ENCODE data around the gene LTB4R. TPM values are rescaled to one million over a fixed set of nuclear protein-coding genes. Genes with fewer than 3 reads are reported as not detected.

Gene LTB4R
- total RNA-seq, 2 donors from 2014 or later, result 2.9 to 4.3 TPM

GRCh38 chr14:24277071-24277470, 34.2 kb upstream of the LTB4R start:
- ATAC-seq, result no peak
- intact Hi-C loops (cut with DNase I, micrococcal nuclease), result no loop called here
- no peak for DNase-seq

- intact Hi-C loops (cut with DNase I, micrococcal nuclease), result no loop called here
- DNase-seq, result no peak
- no peak for ATAC-seq
These were observed 33.5 kb upstream of the LTB4R start for GRCh38 chr14:24277606-24278321.

GRCh38 chr14:24278424-24278823, 32.9 kb upstream of the LTB4R start:
- DNase-seq (no peak), ATAC-seq (no peak)
- intact Hi-C loops (cut with DNase I, micrococcal nuclease), result no loop called here

- intact Hi-C loops (cut with DNase I, micrococcal nuclease), result no loop called here
- DNase-seq (no peak), ATAC-seq (peak; percentile 21)
These were observed 31.8 kb upstream of the LTB4R start for GRCh38 chr14:24279301-24280186.

- intact Hi-C loops (cut with DNase I, micrococcal nuclease), result no loop called here
- ATAC-seq (no peak), DNase-seq (no peak)
These were observed 30.4 kb upstream of the LTB4R start for GRCh38 chr14:24280797-24281460.

GRCh38 chr14:24281636-24282035, 29.7 kb upstream of the LTB4R start:
- ATAC-seq (no peak), DNase-seq (no peak)
- intact Hi-C loops (cut with DNase I, micrococcal nuclease), result no loop called here

GRCh38 chr14:24282736-24283135, 28.6 kb upstream of the LTB4R start:
- DNase-seq (no peak), ATAC-seq (no peak)
- intact Hi-C loops (cut with DNase I, micrococcal nuclease), result no loop called here

GRCh38 chr14:24283796-24284460, 27.4 kb upstream of the LTB4R start:
- intact Hi-C loops (cut with DNase I, micrococcal nuclease), result no loop called here
- DNase-seq (no peak), ATAC-seq (no peak)

GRCh38 chr14:24284501-24285035, 26.7 kb upstream of the LTB4R start:
- no peak for ATAC-seq
- no peak for DNase-seq
- intact Hi-C loops (cut with DNase I, micrococcal nuclease), result no loop called here

GRCh38 chr14:24285351-24285750, 26.0 kb upstream of the LTB4R start:
- ATAC-seq (no peak), DNase-seq (no peak)
- intact Hi-C loops (cut with DNase I, micrococcal nuclease), result no loop called here

- DNase-seq (no peak), ATAC-seq (no peak)
- intact Hi-C loops (cut with DNase I, micrococcal nuclease), result no loop called here
These were observed 24.3 kb upstream of the LTB4R start for GRCh38 chr14:24286996-24287395.

- DNase-seq (no peak), ATAC-seq (no peak)
- intact Hi-C loops (cut with DNase I, micrococcal nuclease), result no loop called here
These were observed 21.5 kb upstream of the LTB4R start for GRCh38 chr14:24289649-24290280.

GRCh38 chr14:24290746-24291145, 20.6 kb upstream of the LTB4R start:
- intact Hi-C loops (cut with DNase I, micrococcal nuclease), result no loop called here
- ATAC-seq (no peak), DNase-seq (no peak)

GRCh38 chr14:24291446-24292117, 19.7 kb upstream of the LTB4R start:
- ATAC-seq, result no peak
- intact Hi-C loops (cut with DNase I, micrococcal nuclease), result no loop called here
- no peak for DNase-seq

GRCh38 chr14:24292118-24292807, 19.0 kb upstream of the LTB4R start:
- no peak for DNase-seq
- intact Hi-C loops (cut with DNase I, micrococcal nuclease), result no loop called here
- ATAC-seq, result no peak

GRCh38 chr14:24293525-24293924, 17.8 kb upstream of the LTB4R start:
- intact Hi-C loops (cut with DNase I, micrococcal nuclease), result no loop called here
- DNase-seq (no peak), ATAC-seq (no peak)
